SK-N-MC (cell line): ENCODE data around the gene CDS2.

Experiments
- FOXP2 ChIP-seq: optimal IDR thresholded peaks from 2 replicates; pipeline ENCODE3; 2011; ENCODE audit warnings: mild to moderate bottlenecking, moderate library complexity; ENCODE audit not compliant: insufficient read depth; ENCODE audit errors: extremely low read length, control extremely low read depth
- POLR2AphosphoS5 ChIP-seq: IDR thresholded peaks from 2 replicates; pipeline ENCODE4 v1.6.1; 2012; ENCODE audit warnings: mild to moderate bottlenecking, low read depth, low read length, borderline replicate concordance

DNA sequence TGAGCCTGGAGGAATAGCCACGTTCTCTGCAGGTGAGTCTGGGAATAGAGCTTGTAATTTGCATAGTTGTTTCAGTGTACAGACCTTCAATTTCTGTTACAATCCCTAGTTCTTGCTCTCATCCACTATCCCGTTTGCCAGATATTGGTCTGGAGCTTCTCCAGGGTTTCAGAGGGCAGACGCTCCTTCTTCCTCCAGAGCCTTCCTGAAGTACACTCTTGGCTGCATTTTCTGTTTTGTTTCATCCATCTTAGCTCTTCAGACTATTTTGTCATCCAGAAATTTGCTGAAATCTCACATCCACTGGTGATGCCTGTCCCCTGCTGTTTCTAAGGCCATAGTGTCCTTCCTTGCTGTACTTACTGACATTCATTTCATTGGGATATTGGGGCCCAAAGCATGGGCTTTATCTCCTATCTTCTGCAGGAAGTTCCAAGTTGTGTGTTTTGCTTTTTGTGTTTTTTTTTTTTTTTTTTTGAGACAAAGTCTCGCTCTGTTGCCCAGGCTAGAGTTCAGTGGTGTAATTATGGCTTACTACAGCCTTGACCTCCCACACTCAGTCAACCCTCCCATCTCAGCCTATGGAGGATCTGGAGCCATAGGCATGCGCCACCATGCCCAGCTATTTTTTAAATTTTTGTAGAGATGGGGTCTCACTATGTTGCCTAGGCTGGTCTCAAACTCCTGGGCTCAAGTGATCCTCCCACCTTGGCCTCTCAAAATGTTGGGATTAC lies 18.7 kb downstream of the CDS2 start:
- TF ChIP-seq POLR2AphosphoS5 (no peak), FOXP2 (no peak)
